NCI-H774 (cell line): ENCODE data around the gene HS6ST3.

Experiments used
- DNase-seq: peaks from one replicate; lab custom pipeline; 2025; lab: John Stamatoyannopoulos, UW

The HS6ST3 gene

GRCh38 chr13:96651598-96651997 lies 561.7 kb downstream of the HS6ST3 start:
- DNase-seq: no peak

- no peak for DNase-seq
Measured at GRCh38 chr13:96652506-96652905, 562.6 kb downstream of the HS6ST3 start.

- DNase-seq: no peak
Measured at GRCh38 chr13:96661612-96662011, 571.7 kb downstream of the HS6ST3 start.

- no peak for DNase-seq
Measured at GRCh38 chr13:96662036-96662435, 572.1 kb downstream of the HS6ST3 start.

- DNase-seq: no peak
Measured at GRCh38 chr13:96667294-96668018, 577.5 kb downstream of the HS6ST3 start.

GRCh38 chr13:96671073-96671472 lies 581.2 kb downstream of the HS6ST3 start:
- DNase-seq: no peak

- DNase-seq: no peak
Measured at GRCh38 chr13:96672016-96672415, 582.1 kb downstream of the HS6ST3 start.

- DNase-seq: no peak
Measured at GRCh38 chr13:96673825-96674224, 583.9 kb downstream of the HS6ST3 start.

- DNase-seq: no peak
Measured at GRCh38 chr13:96677029-96677428, 587.1 kb downstream of the HS6ST3 start.

- DNase-seq: no peak
Measured at GRCh38 chr13:96678801-96679200, 588.9 kb downstream of the HS6ST3 start.

GRCh38 chr13:96680898-96681297 lies 591.0 kb downstream of the HS6ST3 start:
- DNase-seq: no peak

- DNase-seq: no peak
Measured at GRCh38 chr13:96681766-96682165, 591.9 kb downstream of the HS6ST3 start.

- no peak for DNase-seq
Measured at GRCh38 chr13:96684469-96684868, 594.6 kb downstream of the HS6ST3 start.

- no peak for DNase-seq
Measured at GRCh38 chr13:96684907-96685306, 595.0 kb downstream of the HS6ST3 start.

- no peak for DNase-seq
Measured at GRCh38 chr13:96686286-96686685, 596.4 kb downstream of the HS6ST3 start.

GRCh38 chr13:96687191-96687590 lies 597.3 kb downstream of the HS6ST3 start:
- no peak for DNase-seq

GRCh38 chr13:96690998-96691397 lies 601.1 kb downstream of the HS6ST3 start:
- DNase-seq: no peak

GRCh38 chr13:96696389-96696900 lies 606.5 kb downstream of the HS6ST3 start:
- no peak for DNase-seq

GRCh38 chr13:96700657-96701056 lies 610.8 kb downstream of the HS6ST3 start:
- no peak for DNase-seq

GRCh38 chr13:96707146-96707545 lies 617.2 kb downstream of the HS6ST3 start:
- DNase-seq: no peak

- DNase-seq: no peak
Measured at GRCh38 chr13:96710166-96710862, 620.4 kb downstream of the HS6ST3 start.

- DNase-seq: no peak
Measured at GRCh38 chr13:96720446-96720845, 630.5 kb downstream of the HS6ST3 start.

- DNase-seq: no peak
Measured at GRCh38 chr13:96726651-96727050, 636.7 kb downstream of the HS6ST3 start.
